GM12873 (cell line): ENCODE measurements around the gene SERPINB1.

Experiments used
- CTCF ChIP-seq: IDR thresholded peaks from 2 replicates; pipeline ENCODE4 v1.5.1; 2012; ENCODE audit warnings: low read depth, mild to moderate bottlenecking, moderate library complexity, low read length, control low read depth; ENCODE audit not compliant: insufficient read depth; ENCODE audit errors: missing control alignments

SERPINB1 gene

GRCh38 chr6:2863901-2864300, 22.2 kb upstream of the SERPINB1 start:
- no peak for TF ChIP-seq CTCF

- no peak for TF ChIP-seq CTCF
These were observed 21.1 kb upstream of the SERPINB1 start for GRCh38 chr6:2862712-2863181.

- TF ChIP-seq CTCF = no peak
These were observed 20.1 kb upstream of the SERPINB1 start for GRCh38 chr6:2861822-2862164.

GRCh38 chr6:2861060-2861821, 19.6 kb upstream of the SERPINB1 start:
- TF ChIP-seq CTCF = peak; percentile 17

- TF ChIP-seq CTCF = no peak
These were observed 17.6 kb upstream of the SERPINB1 start for GRCh38 chr6:2859185-2859700.

GRCh38 chr6:2857580-2858337, 16.1 kb upstream of the SERPINB1 start:
- TF ChIP-seq CTCF = no peak

- no peak for TF ChIP-seq CTCF
These were observed 15.5 kb upstream of the SERPINB1 start for GRCh38 chr6:2857185-2857579.
